A549 (cell line): ENCODE data around the gene MTMR11. TPM values are rescaled to one million over a fixed set of nuclear protein-coding genes. Genes with fewer than 3 reads are reported as not detected.
"Not testable (repeated sequence)": the region's sequence is repeated elsewhere in the genome, so short reads cannot be mapped to it uniquely, and the experiment has no call there.

Source experiments
- ATAC-seq, 2 experiments: fragments of 200-7000 bp in 1 of 2; fragments of >200 bp in 1 of 2; cut with Nextera tagmentation in 1 of 2; cut with Tn5 transposase in 1 of 2; 3 replicates each; pipeline versions ENCODE4 v1.8.0 to v1.9.1; 2018 to 2020; ENCODE audit warnings: mild to moderate bottlenecking in 1 of 2, moderate library complexity in 1 of 2
- CTCF ChIA-PET: fragments of 300-600 bp; sonication (Branson Sonifier 250); formaldehyde crosslinking; extraction: SDS; loops from one replicate; lab custom pipeline; 2021; ENCODE audit warnings: antibody characterized with exemption, inconsistent platforms; lab: Yijun Ruan, JAX
- POLR2A ChIA-PET: fragments of 350-600 bp; formaldehyde crosslinking; extraction: SDS; loops from one replicate; lab custom pipeline; 2021; ENCODE audit warnings: antibody characterized with exemption, inconsistent platforms; lab: Yijun Ruan, JAX
- DNase-seq, 2 experiments: peaks; one replicate each; pipeline versions ENCODE4 v3.0.0 to v3.0.0-alpha.2; 2011 to 2016; ENCODE audit warnings: low read depth in 1 of 2, low spot score in 1 of 2
- FAIRE-seq: peaks from 2 replicates; lab custom pipeline; 2011; peaks lifted over from hg19 to GRCh38; lab: Jason Lieb, UNC
- H3K27ac ChIP-seq, 2 experiments: fragments of >200 bp; sonication (Bioruptor Twin); formaldehyde crosslinking; 3 replicates each; pipeline ENCODE4 v1.5.1; 2016 to 2017
- H3K4me1 ChIP-seq: fragments of >200 bp; sonication (Bioruptor Twin); formaldehyde crosslinking; 3 replicates; pipeline ENCODE4 v1.6.1; 2016
- H3K4me2 ChIP-seq: fragments of >200 bp; sonication (Bioruptor Twin); formaldehyde crosslinking; 3 replicates; pipeline ENCODE4 v1.6.1; 2016
- H3K4me3 ChIP-seq: fragments of >200 bp; sonication (Bioruptor Twin); formaldehyde crosslinking; 3 replicates; pipeline ENCODE4 v1.5.1; 2016
- H3K9me3 ChIP-seq: fragments of >200 bp; sonication (Bioruptor Twin); formaldehyde crosslinking; 3 replicates; pipeline ENCODE4 v1.6.1; 2016
- CHD2 ChIP-seq: fragments of 150-350 bp; IDR thresholded peaks from 2 replicates; pipeline ENCODE4 v1.6.1; 2014; ENCODE audit warnings: low read length; ENCODE audit not compliant: partially characterized antibody
- HOXA7 ChIP-seq: fragments of 250-450 bp; sonication (Bioruptor Pico); IDR thresholded peaks from 2 replicates; pipeline ENCODE4 v1.5.0; 2020; ENCODE audit warnings: mild to moderate bottlenecking, moderate library complexity
- KDM1A ChIP-seq: fragments of 200-600 bp; sonication (generic); IDR thresholded peaks from 2 replicates; pipeline ENCODE4 v1.6.1; 2016; ENCODE audit warnings: low read depth, mild to moderate bottlenecking
- POLR2A ChIP-seq: IDR thresholded peaks from 2 replicates; pipeline ENCODE4 v1.6.1; 2012; ENCODE audit warnings: mild to moderate bottlenecking, low read length
- RCOR1 ChIP-seq: fragments of 150-350 bp; IDR thresholded peaks from 2 replicates; pipeline ENCODE4 v1.6.1; 2014; ENCODE audit warnings: antibody characterized with exemption, low read length, low read depth
- TFCP2L1 ChIP-seq: fragments of 250-450 bp; sonication (Bioruptor Pico); IDR thresholded peaks from 2 replicates; pipeline ENCODE4 v1.5.0; 2021; ENCODE audit warnings: mild to moderate bottlenecking
- TP53 ChIP-seq: fragments of 250-450 bp; sonication (Bioruptor Pico); IDR thresholded peaks from 2 replicates; pipeline ENCODE4 v1.5.0; 2021; ENCODE audit warnings: mild to moderate bottlenecking, moderate library complexity
- ZC3H11A ChIP-seq: fragments of 450-650 bp; IDR thresholded peaks from 2 replicates; pipeline ENCODE4 v1.6.1; 2014; ENCODE audit warnings: antibody characterized with exemption, mild to moderate bottlenecking
- ZSCAN20 ChIP-seq: fragments of 250-450 bp; sonication (Bioruptor Pico); IDR thresholded peaks from 2 replicates; pipeline ENCODE4 v1.8.0; 2022; ENCODE audit warnings: mild to moderate bottlenecking, moderate library complexity
- WGBS: methylation state at CpG from one replicate; pipeline ENCODE4 v1.1.6; 2017; ENCODE audit errors: missing lambda C conversion rate; 5-methylcytosine and 5-hydroxymethylcytosine counted together
- polyA plus RNA-seq, 4 experiments: library from polyadenylated mRNA; depleted of rRNA in 3 of 4; stranded (reverse); fragments of >200 nt; fragmentation: RNase III in 1 of 4; extraction: RNeasy Plus Mini Kit Qiagen cat#74134 plus additional on column Dnase treatment in 1 of 4; gene quantifications; 2 replicates in 3 of 4; 3 replicates in 1 of 4; pipeline ENCODE4 v1.2.3, GENCODE V29; 2011 to 2017
- TF ChIP-seq, protein P1 (sequence below): fragments of 200-600 bp; sonication (generic); IDR thresholded peaks from 2 replicates; pipeline ENCODE4 v1.6.1; 2016; ENCODE audit warnings: antibody characterized with exemption, mild to moderate bottlenecking, moderate library complexity
- TF ChIP-seq, protein P2 (sequence below): IDR thresholded peaks from 2 replicates; pipeline ENCODE4 v1.6.1; 2012
- TF ChIP-seq, protein P3 (sequence below): fragments of 250-450 bp; sonication (Bioruptor Pico); IDR thresholded peaks from 2 replicates; pipeline ENCODE4 v1.5.0; 2020; ENCODE audit warnings: low read depth, mild to moderate bottlenecking, moderate library complexity
- TF ChIP-seq, protein P4 (sequence below): fragments of >200 bp; sonication (Bioruptor Twin); formaldehyde crosslinking; IDR thresholded peaks from 3 replicates; pipeline ENCODE4 v1.6.1; 2016
- TF ChIP-seq, protein P5 (sequence below): fragments of 450-650 bp; IDR thresholded peaks from 2 replicates; pipeline ENCODE4 v1.6.1; 2014; ENCODE audit warnings: antibody characterized with exemption

The MTMR11 gene
- polyA plus RNA-seq, 2 of the 4 experiments (the other 2 are of a cell fraction): 16.2 to 31.2 TPM

DNA sequence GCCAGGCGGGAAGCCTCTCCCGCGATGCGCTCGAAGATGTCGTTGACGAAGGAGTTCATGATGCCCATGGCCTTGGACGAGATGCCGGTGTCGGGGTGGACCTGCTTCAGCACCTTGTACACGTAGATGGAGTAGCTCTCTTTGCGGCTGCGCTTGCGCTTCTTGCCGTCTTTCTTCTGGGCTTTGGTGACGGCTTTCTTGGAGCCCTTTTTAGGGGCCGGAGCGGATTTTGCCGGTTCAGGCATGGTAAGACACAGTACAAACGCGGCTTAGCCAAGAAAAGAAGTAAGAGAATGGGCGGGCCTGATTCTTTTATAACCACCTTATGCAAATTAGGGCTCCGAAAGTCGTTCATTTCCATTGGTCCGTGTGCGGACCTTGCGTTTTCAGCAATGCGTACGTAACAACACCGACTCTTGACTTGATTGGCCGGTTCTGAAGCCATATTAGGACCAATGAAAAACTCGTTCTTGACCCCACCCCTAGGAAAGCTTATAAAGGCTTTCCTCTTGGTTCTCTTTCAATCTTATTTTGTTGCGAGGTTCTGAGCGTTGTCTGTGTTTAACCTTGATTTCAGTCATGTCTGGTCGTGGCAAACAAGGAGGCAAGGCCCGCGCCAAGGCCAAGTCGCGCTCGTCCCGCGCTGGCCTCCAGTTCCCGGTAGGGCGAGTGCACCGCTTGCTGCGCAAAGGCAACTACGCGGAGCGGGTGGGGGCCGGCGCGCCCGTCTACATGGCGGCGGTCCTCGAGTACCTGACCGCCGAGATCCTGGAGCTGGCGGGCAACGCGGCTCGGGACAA is 50.1 kb downstream of the MTMR11 start (continued):
- TF ChIP-seq KDM1A (0 out of 2 replicates have a peak, but pooled peaks have one; percentile 21), TP53 (CRISPR knock-in tag) (peak; percentile 51), ZC3H11A (no peak; the same call in 1 of the 2 replicates), CHD2 (no peak), ZSCAN20 (CRISPR knock-in tag) (no peak), TFCP2L1 (peak; percentile 97), POLR2A (peak; percentile 95), RCOR1 (no peak), HOXA7 (CRISPR knock-in tag) (peak; percentile 93)
- TF ChIP-seq, protein P1, sequence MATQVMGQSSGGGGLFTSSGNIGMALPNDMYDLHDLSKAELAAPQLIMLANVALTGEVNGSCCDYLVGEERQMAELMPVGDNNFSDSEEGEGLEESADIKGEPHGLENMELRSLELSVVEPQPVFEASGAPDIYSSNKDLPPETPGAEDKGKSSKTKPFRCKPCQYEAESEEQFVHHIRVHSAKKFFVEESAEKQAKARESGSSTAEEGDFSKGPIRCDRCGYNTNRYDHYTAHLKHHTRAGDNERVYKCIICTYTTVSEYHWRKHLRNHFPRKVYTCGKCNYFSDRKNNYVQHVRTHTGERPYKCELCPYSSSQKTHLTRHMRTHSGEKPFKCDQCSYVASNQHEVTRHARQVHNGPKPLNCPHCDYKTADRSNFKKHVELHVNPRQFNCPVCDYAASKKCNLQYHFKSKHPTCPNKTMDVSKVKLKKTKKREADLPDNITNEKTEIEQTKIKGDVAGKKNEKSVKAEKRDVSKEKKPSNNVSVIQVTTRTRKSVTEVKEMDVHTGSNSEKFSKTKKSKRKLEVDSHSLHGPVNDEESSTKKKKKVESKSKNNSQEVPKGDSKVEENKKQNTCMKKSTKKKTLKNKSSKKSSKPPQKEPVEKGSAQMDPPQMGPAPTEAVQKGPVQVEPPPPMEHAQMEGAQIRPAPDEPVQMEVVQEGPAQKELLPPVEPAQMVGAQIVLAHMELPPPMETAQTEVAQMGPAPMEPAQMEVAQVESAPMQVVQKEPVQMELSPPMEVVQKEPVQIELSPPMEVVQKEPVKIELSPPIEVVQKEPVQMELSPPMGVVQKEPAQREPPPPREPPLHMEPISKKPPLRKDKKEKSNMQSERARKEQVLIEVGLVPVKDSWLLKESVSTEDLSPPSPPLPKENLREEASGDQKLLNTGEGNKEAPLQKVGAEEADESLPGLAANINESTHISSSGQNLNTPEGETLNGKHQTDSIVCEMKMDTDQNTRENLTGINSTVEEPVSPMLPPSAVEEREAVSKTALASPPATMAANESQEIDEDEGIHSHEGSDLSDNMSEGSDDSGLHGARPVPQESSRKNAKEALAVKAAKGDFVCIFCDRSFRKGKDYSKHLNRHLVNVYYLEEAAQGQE: peak; percentile 54
- TF ChIP-seq, protein P2, sequence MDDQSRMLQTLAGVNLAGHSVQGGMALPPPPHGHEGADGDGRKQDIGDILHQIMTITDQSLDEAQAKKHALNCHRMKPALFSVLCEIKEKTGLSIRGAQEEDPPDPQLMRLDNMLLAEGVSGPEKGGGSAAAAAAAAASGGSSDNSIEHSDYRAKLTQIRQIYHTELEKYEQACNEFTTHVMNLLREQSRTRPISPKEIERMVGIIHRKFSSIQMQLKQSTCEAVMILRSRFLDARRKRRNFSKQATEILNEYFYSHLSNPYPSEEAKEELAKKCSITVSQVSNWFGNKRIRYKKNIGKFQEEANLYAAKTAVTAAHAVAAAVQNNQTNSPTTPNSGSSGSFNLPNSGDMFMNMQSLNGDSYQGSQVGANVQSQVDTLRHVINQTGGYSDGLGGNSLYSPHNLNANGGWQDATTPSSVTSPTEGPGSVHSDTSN: peak; percentile 73; the same call in 1 of the 2 replicates
- TF ChIP-seq, protein P3, sequence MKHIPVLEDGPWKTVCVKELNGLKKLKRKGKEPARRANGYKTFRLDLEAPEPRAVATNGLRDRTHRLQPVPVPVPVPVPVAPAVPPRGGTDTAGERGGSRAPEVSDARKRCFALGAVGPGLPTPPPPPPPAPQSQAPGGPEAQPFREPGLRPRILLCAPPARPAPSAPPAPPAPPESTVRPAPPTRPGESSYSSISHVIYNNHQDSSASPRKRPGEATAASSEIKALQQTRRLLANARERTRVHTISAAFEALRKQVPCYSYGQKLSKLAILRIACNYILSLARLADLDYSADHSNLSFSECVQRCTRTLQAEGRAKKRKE (CRISPR knock-in tag): peak; percentile 51; the same call in 1 of the 2 replicates
- TF ChIP-seq, protein P4, sequence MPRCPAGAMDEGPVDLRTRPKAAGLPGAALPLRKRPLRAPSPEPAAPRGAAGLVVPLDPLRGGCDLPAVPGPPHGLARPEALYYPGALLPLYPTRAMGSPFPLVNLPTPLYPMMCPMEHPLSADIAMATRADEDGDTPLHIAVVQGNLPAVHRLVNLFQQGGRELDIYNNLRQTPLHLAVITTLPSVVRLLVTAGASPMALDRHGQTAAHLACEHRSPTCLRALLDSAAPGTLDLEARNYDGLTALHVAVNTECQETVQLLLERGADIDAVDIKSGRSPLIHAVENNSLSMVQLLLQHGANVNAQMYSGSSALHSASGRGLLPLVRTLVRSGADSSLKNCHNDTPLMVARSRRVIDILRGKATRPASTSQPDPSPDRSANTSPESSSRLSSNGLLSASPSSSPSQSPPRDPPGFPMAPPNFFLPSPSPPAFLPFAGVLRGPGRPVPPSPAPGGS: peak; percentile 86
- TF ChIP-seq, all 56 proteins: peak for 20

DNA sequence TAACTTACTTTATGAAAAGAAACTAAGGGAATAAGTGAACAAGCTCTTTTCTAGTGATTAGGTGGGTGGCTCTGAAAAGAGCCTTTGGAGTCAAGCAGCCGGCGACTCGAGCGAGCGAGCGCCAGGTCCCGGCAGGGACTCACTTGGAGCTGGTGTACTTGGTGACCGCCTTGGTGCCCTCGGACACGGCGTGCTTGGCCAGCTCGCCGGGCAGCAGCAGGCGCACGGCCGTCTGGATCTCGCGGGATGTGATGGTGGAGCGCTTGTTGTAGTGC is 50.6 kb downstream of the MTMR11 start:
- Histone ChIP-seq H3K4me3 (peak overlapping the region; percentile 54), H3K4me2 (peak overlapping the region; percentile 85), H3K4me1 (peaks cover 22% of the 10 kb centered on the region), H3K27ac (peak overlapping the region; percentile 72 to 94)
- 1% methylated on average over 11 of the region's 19 CpGs for WGBS
- TF ChIP-seq, protein P4: 0 out of 3 replicates have a peak, but pooled peaks have one; percentile 19
- TF ChIP-seq CHD2: peak; percentile 59
- TF ChIP-seq, protein P5, sequence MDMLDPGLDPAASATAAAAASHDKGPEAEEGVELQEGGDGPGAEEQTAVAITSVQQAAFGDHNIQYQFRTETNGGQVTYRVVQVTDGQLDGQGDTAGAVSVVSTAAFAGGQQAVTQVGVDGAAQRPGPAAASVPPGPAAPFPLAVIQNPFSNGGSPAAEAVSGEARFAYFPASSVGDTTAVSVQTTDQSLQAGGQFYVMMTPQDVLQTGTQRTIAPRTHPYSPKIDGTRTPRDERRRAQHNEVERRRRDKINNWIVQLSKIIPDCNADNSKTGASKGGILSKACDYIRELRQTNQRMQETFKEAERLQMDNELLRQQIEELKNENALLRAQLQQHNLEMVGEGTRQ: 0 out of 2 replicates have a peak, but pooled peaks have one; percentile 31
- CTCF ChIA-PET: interaction anchor here (0.6 to 4.0 kb wide), 4 partner anchors 43 to 724 kb away, joined by 3 to 32 read pairs (median 10); no protein-coding TSS in a partner anchor
- ATAC-seq, FAIRE-seq, DNase-seq, H3K9me3 ChIP-seq: not testable (repeated sequence)
- POLR2A ChIA-PET: interaction anchor here (1.0 to 4.8 kb wide), 12 partner anchors 8 to 301 kb away, joined by 3 to 70 read pairs (median 22); partner anchors contain the start of genes BOLA1, MTMR11, OTUD7B and SF3B4
